GM12878 (cell line): Measurements from ENCODE around the gene GSS.

Source experiments
- NBN ChIP-seq: fragments of 450-650 bp; IDR thresholded peaks from 2 replicates; pipeline ENCODE4 v1.6.1; 2016
- NFYB ChIP-seq: IDR thresholded peaks from 2 replicates; pipeline ENCODE4 v1.6.1; 2011; ENCODE audit warnings: low read depth, mild to moderate bottlenecking, low read length, improper control_type of control experiment, moderate library complexity; ENCODE audit not compliant: insufficient read depth
- RAD21 ChIP-seq: IDR thresholded peaks from 2 replicates; pipeline ENCODE4 v1.6.1; 2011; ENCODE audit warnings: mild to moderate bottlenecking, low read depth, low read length, moderate library complexity; ENCODE audit not compliant: insufficient read depth
- RELA ChIP-seq: fragments of 450-650 bp; IDR thresholded peaks from 2 replicates; pipeline ENCODE4 v1.8.0; 2014; ENCODE audit warnings: borderline replicate concordance; ENCODE audit not compliant: partially characterized antibody
- ZNF274 ChIP-seq: IDR thresholded peaks from one replicate; pipeline ENCODE4 v1.8.0; 2011; ENCODE audit not compliant: insufficient read length, insufficient read depth
- TF ChIP-seq, protein P1 (sequence below), 3 experiments: IDR thresholded peaks in 2 of 3; conservative IDR thresholded peaks in 1 of 3; 2 replicates each; pipeline ENCODE4 v1.5.1; 2011; ENCODE audit warnings: low read depth in 3 of 3, low read length in 3 of 3, mild to moderate bottlenecking in 3 of 3, control low read depth in 2 of 3, moderate library complexity in 2 of 3, inconsistent platforms in 1 of 3, mixed read lengths in 1 of 3; ENCODE audit not compliant: control insufficient read depth in 2 of 3, insufficient read depth in 1 of 3; ENCODE audit errors: extremely low read depth in 1 of 3
- TF ChIP-seq, protein P2 (sequence below): IDR thresholded peaks from 2 replicates; pipeline ENCODE4 v1.6.1; 2011; ENCODE audit warnings: low read depth, low read length, improper control_type of control experiment, borderline replicate concordance

DNA sequence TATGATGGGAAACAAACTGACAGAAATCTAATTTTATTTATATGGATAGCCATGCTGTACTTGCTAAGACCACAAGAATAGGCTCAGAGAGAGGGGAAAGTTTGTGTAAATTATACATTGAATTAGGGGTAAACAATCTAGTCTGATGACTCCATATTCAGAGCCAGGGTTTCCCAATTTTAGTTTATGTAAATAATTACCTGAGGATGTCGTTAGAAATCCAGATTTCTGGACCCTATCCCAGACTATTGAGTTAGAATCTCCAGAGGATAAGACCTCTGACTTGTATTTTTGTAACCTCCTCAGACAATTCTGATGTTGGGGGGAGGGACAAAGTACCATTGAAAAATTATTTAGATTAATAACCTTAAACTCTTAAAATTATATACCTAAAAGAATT, 60.9 kb downstream of the GSS start:
- TF ChIP-seq ZNF274 (no peak), NBN (no peak), RAD21 (no peak), NFYB (no peak), RELA (no peak)
- TF ChIP-seq, protein P1, sequence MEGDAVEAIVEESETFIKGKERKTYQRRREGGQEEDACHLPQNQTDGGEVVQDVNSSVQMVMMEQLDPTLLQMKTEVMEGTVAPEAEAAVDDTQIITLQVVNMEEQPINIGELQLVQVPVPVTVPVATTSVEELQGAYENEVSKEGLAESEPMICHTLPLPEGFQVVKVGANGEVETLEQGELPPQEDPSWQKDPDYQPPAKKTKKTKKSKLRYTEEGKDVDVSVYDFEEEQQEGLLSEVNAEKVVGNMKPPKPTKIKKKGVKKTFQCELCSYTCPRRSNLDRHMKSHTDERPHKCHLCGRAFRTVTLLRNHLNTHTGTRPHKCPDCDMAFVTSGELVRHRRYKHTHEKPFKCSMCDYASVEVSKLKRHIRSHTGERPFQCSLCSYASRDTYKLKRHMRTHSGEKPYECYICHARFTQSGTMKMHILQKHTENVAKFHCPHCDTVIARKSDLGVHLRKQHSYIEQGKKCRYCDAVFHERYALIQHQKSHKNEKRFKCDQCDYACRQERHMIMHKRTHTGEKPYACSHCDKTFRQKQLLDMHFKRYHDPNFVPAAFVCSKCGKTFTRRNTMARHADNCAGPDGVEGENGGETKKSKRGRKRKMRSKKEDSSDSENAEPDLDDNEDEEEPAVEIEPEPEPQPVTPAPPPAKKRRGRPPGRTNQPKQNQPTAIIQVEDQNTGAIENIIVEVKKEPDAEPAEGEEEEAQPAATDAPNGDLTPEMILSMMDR (IDR thresholded peaks at IDR 0.05 in 2 of 3, conservative IDR thresholded peaks at IDR 0.05 in 1 of 3; ENCODE audit: control insufficient read depth in 2 of 3, extremely low read depth in 1 of 3, insufficient read depth in 1 of 3, low read depth in 3 of 3, low read length in 3 of 3), result no peak
- TF ChIP-seq, protein P2, sequence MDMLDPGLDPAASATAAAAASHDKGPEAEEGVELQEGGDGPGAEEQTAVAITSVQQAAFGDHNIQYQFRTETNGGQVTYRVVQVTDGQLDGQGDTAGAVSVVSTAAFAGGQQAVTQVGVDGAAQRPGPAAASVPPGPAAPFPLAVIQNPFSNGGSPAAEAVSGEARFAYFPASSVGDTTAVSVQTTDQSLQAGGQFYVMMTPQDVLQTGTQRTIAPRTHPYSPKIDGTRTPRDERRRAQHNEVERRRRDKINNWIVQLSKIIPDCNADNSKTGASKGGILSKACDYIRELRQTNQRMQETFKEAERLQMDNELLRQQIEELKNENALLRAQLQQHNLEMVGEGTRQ, result no peak
